Stimulated activated CD8-positive, alpha-beta memory T cell treated with anti-CD3 and anti-CD28 coated beads, Interleukin-4, amount 100 ng/mL, for 1 hour (primary cell): ENCODE results near the gene OSBP.
"Not testable (repeated sequence)": the region's sequence is repeated elsewhere in the genome, so short reads cannot be mapped to it uniquely, and the experiment has no call there.

ENCODE experiments used
- DNase-seq, 2 donors: peaks; one replicate each; pipeline ENCODE4 v3.0.0-alpha.2; 2020; ENCODE audit warnings: low read depth in 2 of 2, low spot score in 1 of 2

Gene OSBP

GRCh38 chr11:59615637-59616395, at the start of gene OSBP:
Gene OSBP, minus strand, starts transcription at chr11:59615774. Its CDS starts 110 bp downstream, at chr11:59615664.
- peak; percentile 85 to 93 for DNase-seq

- no peak for DNase-seq
Measured at GRCh38 chr11:59660621-59661020, 45.0 kb upstream of the OSBP start.

- no peak for DNase-seq
Measured at GRCh38 chr11:59659981-59660380, 44.4 kb upstream of the OSBP start.

GRCh38 chr11:59658036-59658435, 42.5 kb upstream of the OSBP start:
- no peak for DNase-seq

GRCh38 chr11:59654893-59655292, 39.3 kb upstream of the OSBP start:
- DNase-seq, result no peak

- no peak for DNase-seq
Measured at GRCh38 chr11:59647245-59647980, 31.8 kb upstream of the OSBP start.

- no peak for DNase-seq
Measured at GRCh38 chr11:59644528-59644927, 29.0 kb upstream of the OSBP start.

- DNase-seq, result no peak
Measured at GRCh38 chr11:59643390-59643789, 27.8 kb upstream of the OSBP start.

- DNase-seq, result no peak
Measured at GRCh38 chr11:59641156-59641555, 25.6 kb upstream of the OSBP start.

GRCh38 chr11:59630493-59630892, 14.9 kb upstream of the OSBP start:
- DNase-seq, result no peak

- no peak for DNase-seq
Measured at GRCh38 chr11:59629996-59630395, 14.4 kb upstream of the OSBP start.

GRCh38 chr11:59626969-59627368, 11.4 kb upstream of the OSBP start:
- DNase-seq, result not testable (repeated sequence)

- DNase-seq, result no peak
Measured at GRCh38 chr11:59625703-59626102, 10.1 kb upstream of the OSBP start.

- no peak for DNase-seq
Measured at GRCh38 chr11:59617876-59618275, 2.3 kb upstream of the OSBP start.

GRCh38 chr11:59616396-59616982, 915 bp upstream of the OSBP start:
- DNase-seq, result no peak

GRCh38 chr11:59615120-59615636, 396 bp downstream of the OSBP start:
- DNase-seq, result peak; percentile 35 to 46

- DNase-seq, result no peak
Measured at GRCh38 chr11:59614277-59615119, 1.1 kb downstream of the OSBP start.

GRCh38 chr11:59611570-59612565, 3.7 kb downstream of the OSBP start:
- DNase-seq, result no peak

GRCh38 chr11:59610289-59610688, 5.3 kb downstream of the OSBP start:
- no peak for DNase-seq
